ELR (cell line): ENCODE measurements around the gene MAP3K7.

Source experiments
- DNase-seq: peaks from one replicate; pipeline ENCODE4 v3.0.0-alpha.2; 2015; ENCODE audit warnings: low read depth

Gene MAP3K7

DNA sequence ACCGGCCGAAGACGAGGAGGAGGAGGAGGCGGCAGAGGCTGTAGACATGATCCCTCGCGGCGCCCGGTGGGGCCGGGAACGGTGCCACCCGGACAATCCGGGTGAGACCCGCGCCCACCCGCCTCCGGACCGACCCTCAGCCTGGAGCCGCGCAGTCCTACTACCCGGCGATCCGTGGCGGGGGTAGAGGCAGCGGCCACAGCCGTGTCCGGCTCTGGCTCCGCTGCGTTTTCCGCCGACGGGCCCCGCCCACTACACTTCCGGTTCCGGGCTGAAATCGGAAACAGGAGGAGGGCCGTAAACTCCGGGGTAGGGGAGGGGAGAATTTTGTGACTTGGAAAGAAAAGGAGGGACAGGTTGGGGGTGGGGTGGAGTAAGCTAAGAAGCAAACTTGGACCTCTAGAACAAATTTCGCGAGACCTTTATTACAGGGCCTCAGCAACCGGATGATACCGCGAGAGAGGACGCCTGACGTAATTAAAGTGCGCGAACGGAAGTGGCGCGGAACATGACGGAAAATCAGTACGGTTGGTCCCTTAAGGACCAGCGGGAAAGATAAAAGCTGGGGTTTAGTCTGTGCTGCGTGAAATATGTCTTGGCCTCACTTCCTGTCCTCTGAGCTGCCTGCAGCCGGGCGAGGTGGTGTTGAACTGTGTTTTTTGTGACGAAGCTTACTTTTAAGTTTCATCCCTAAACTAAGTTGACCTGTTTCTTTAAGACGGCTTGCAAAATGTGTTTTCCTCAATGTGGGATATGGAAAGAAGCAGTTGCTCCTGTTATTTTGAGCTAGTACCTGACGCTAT lies at the start of gene MAP3K7:
Gene MAP3K7, minus strand, starts transcription at position 237 of the 803 bp plus-strand sequence. Its CDS starts 189 bp downstream, at position 48.
- DNase-seq: peak; percentile 98

GRCh38 chr6:90631046-90631445 lies 44.2 kb upstream of the MAP3K7 start:
- DNase-seq: peak; percentile 6

- DNase-seq: no peak
These were observed 34.7 kb upstream of the MAP3K7 start for GRCh38 chr6:90621581-90621980.

GRCh38 chr6:90619221-90619620 lies 32.3 kb upstream of the MAP3K7 start:
- no peak for DNase-seq

DNA sequence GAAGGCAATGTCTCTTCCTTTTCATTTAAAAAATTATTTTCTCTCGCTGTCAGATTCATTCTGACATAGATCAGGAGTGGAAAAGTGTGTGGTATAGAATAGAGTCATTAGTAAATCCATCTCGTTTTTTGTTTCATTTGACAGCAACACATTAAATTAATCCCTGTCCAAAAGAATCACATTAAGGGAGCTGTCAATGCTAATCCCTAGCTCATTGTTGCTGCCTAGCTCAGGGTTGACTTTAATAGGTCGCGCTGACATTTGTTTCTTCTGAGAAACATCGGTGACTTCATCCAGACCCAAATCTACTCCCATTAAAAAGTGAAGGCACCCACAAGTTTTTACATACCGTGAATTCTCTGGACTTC lies 25.4 kb upstream of the MAP3K7 start:
- DNase-seq: no peak

DNA sequence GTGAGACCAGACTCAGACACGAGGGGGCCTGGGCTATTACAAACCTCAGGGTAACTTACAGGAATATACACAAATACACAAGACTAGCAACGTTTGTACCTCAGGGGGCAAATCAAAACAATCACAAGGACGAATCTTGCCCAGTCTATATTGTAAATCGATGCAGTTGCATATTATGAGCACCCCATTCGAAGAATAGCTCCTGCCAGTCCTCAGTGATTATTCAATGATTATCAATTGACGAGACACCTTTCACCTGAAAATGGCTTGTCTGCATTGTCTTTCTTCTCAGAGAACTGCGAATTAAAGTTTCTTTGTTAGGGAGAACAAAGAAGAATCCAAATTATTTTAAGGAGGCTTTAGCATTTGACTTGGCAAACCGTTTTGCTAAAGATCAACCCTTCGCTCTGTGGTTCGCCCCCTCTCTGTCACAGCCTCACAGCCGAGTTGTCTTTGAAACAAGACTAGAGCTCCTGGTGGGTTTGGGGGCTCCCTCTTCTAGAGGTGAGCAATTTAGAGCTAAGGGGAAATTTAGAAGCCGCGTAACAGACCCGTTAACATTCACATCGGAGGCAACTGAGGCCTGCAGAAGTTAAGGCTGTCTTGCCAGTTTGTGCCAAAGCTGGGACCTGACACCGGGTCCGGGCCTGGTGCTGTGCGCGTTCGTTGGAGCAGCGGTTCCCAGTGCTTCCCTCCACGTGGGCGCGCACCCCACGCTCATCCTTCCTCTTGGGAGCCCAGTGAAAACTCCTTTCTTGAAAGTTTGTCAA lies 24.9 kb upstream of the MAP3K7 start:
- DNase-seq: no peak

DNA sequence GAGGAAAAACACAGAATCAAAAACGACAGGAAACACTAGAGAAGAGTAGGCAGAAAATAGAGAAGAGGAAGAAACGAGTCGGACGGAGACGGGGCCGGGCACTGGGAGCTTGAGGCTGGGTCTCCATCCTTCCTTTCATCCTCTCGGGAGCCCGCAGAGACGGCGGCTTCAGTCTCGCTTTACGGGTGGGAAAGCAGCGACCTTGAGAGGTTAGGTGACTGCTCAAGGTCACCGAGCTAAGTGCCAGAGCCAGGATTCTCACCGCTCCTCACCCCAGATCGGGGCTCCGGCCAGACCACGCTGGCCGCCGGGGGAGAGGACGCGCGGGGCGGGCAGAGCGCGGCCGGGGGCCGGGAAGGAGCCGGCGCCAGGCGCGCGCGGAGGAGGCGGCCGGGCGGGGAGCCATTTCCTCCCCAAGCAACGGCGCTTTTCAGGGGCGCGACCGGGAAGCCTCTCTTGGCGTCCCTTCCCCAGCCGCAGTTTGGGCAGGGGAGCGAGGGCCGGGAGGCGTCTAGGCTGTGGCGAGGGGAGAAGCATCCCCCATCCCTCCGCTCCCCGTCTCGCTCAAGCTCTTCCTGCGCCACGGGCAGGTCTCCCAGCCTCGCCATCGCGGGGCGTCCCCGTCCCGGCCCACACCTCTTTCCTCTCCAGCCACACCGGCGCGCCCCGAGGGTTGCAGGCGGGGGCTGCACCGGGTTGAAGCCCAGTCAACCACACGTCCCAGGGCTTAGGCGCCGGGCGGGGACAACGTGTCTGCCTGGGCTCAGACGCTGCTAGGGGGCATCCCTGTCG lies 24.1 kb upstream of the MAP3K7 start:
- peak; percentile 44 for DNase-seq

DNA sequence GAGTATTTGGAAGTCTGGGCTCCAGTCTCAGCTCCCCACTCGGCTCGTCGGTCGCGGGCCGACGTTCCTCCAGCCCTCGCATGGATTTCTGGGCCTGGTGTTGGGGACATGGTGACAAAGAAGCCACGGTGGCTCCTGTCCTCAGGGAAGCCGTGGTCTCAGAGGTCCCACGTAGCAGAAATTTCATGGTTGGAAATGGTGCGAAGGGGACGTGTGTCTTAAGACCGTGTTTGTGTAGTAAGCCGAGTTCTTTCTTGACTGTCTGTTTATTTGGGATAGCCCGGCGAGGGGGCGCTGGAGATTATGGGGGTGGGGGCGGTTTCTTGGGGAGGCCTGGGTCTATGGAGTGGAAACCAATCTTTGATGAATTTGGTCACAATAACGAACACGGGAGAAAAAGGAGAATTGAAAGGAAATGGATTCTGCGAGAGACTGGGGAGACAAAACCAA lies 23.5 kb upstream of the MAP3K7 start:
- peak; percentile 11 for DNase-seq

GRCh38 chr6:90605749-90606340 lies 19.0 kb upstream of the MAP3K7 start:
- no peak for DNase-seq

DNA sequence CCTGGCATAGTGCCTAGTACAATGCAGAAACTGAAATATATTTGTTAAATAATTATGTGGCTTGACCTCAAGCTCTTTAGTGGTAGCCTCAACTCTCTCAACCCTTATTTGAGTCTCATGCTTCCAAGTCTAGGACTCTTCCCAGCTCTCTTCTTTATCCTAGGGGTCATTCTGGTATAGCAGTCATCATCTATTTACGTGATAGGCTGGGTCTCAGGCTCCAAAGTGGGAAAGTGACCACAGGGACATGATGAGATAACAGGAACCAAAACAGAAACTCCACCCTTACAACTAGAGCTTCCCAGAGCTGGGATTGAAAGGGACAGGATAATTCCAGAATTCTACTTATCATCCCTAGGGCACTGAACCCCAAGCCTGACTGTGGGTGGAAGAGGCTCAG lies 17.7 kb upstream of the MAP3K7 start:
- no peak for DNase-seq

DNA sequence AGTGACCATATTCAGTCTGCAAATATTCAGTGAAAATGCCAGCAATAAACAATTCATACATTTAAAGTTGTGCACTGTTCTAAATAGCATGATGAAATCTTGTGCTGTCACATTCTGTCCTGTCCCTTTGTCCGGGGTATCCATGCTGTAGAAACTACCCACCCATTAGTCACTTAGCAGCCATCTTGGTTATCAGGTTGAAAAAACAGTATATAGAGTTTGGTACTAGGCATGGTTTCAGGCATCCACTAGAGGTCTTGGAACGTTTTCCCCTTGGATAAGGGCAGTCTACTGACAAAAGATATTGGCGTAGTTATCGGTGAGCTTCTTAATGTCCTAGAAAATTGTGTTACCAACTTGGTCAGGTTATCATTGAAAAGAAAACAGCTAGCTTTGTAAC lies 12.3 kb upstream of the MAP3K7 start:
- DNase-seq: no peak

- no peak for DNase-seq
These were observed 11.5 kb upstream of the MAP3K7 start for GRCh38 chr6:90598192-90598951.

DNA sequence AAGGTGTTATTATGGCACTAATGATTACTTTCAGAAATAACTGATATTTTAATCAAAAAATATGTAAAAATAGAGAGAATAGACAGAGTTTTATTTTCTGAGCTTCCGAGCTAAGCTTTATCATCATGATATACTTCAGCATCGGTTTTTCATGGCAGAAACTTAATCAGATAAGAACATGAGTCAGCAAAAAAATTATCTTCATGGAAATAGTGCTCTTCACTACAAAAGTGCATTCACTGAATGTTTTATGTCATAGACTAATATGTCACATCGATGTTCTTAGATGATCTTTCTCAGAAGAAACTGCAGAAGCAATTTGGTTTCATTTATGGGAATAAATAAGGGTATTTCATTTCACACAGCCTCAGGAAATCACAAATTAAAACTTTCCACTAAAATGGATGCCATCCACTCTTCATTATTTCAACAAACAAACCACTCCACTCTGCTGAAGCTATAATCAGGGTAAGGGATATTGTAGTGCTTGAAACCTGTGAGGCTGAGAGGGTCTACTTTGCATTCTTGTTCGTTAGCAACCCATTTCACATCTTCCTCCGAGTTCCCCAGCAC lies 10.2 kb upstream of the MAP3K7 start:
- no peak for DNase-seq

- DNase-seq: no peak
These were observed 9.0 kb upstream of the MAP3K7 start for GRCh38 chr6:90595854-90596253.

DNA sequence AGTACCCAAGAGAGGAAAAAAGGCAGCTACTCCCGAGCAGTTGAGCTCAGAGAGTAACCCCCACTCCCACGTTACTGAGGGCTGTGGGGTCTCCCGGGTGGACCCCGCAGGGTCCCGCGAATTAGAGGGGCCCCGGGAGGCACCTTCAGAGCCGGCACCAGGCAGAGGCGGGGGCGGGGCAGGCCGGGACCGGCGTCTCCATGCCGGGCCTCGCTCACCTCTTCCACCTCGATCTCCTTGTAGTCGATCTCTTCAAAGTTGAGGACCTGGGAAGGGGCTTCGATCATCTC lies 381 bp downstream of the MAP3K7 start:
- peak; percentile 37 for DNase-seq

DNA sequence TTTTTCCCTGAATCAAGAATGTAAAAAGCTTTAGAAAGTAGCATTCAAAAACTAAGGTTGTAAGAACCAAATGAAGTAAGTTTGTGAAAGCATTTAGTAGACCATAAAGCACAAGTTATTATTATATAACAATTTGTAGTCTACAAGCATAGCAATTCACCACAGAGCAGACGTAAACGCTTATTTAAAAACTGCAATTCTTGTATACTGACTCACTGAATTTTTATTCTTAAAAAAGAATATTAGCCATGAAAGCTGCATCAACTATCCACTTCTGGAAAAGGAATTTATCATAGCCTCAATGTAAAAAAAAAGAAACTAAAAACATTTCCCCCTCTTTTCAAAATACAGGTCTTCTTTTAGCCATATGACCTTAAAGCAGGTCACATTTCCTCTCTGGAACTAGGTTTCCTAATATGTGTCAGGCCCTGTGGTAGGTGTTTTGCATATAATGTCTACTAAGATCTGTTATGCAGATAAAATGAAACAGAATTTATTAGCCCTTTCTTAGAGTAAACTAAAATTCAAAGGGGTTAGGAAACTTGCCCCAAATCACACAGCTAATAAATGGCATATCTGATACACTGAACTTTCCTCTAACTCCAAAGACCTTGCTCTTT lies 2.1 kb downstream of the MAP3K7 start:
- peak; percentile 41 for DNase-seq

DNA sequence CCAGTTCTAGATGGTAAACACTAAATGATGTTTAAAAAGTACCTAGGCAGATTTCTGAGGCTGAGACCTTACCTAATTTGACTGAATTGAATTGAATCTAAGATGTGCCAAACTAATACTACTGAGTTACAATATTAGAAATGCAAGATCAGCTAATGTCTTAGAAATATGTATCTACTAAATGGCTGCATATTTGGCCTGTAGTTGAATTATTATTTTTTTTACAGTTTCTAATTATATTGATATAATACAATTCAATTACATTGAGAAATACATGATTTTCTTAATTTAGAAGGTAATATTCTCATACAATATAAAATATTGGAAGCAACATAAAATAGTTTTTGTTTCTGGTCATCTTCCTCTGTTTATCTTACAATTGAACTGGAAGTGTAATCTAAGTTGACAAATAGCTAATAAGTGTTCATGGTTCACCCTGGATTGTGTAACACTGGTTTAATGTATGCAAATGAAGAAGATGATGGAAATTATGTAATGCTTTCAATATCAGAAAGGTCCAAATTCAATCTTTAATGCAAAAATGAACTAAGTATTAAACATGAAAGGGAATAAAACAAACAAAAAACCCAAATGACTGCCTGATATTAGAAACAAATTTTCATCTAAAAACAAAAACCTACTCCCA lies 2.9 kb downstream of the MAP3K7 start:
- no peak for DNase-seq

GRCh38 chr6:90583179-90583835 lies 3.6 kb downstream of the MAP3K7 start:
- DNase-seq: no peak

GRCh38 chr6:90581146-90581545 lies 5.7 kb downstream of the MAP3K7 start:
- DNase-seq: no peak
